ENCODE data around the gene WDR77.

- TF ChIP-seq CTCF (conservative IDR thresholded peaks at IDR 0.05; ENCODE audit: low read length) (no peak), EZH2phosphoT487 (IDR thresholded peaks at IDR 0.05; ENCODE audit: borderline replicate concordance) (no peak)
Measured at GRCh38 chr1:111450185-111450584, 1.1 kb upstream of the WDR77 start.
